Naive B cell (primary cell): ENCODE measurements around the gene CUX1. TPM values are rescaled to one million over a fixed set of nuclear protein-coding genes. Genes with fewer than 3 reads are reported as not detected.
A peak's percentile ranks its signal among the peaks of the same experiment; 100 is the strongest.
"Not testable (repeated sequence)": the region's sequence is repeated elsewhere in the genome, so short reads cannot be mapped to it uniquely, and the experiment has no call there.

Source experiments
- ATAC-seq, 2 donors: fragments of 150-1000 bp; cut with Tn5 transposase; 2 replicates each; pipeline ENCODE4 v1.10.0; 2021; ENCODE audit warnings: low read depth in 2 of 2, mild to moderate bottlenecking in 2 of 2, moderate library complexity in 2 of 2
- DNase-seq: peaks from one replicate; pipeline ENCODE4 v3.0.0; 2022
- H3K27ac Mint-ChIP-seq, 6 donors: one replicate each; pipeline ENCODE4 v1.8.0; 2020 to 2022; ENCODE audit warnings: mild to moderate bottlenecking in 6 of 6, mixed read lengths in 6 of 6, moderate library complexity in 5 of 6, inconsistent platforms in 2 of 6
- H3K27me3 Mint-ChIP-seq, 3 donors: one replicate each; pipeline ENCODE4 v1.8.0; 2021 to 2022; ENCODE audit warnings: mixed read lengths in 3 of 3, mild to moderate bottlenecking in 1 of 3
- H3K36me3 Mint-ChIP-seq, 2 donors: one replicate each; pipeline ENCODE4 v1.8.0; 2020 to 2022; ENCODE audit warnings: mixed read lengths in 2 of 2, inconsistent platforms in 1 of 2, mild to moderate bottlenecking in 1 of 2
- H3K4me1 Mint-ChIP-seq, 3 donors: one replicate each; pipeline ENCODE4 v1.8.0; 2020 to 2022; ENCODE audit warnings: mixed read lengths in 3 of 3, inconsistent platforms in 1 of 3, mild to moderate bottlenecking in 1 of 3, moderate library complexity in 1 of 3
- H3K4me3 Mint-ChIP-seq, 8 donors: one replicate each; pipeline ENCODE4 v1.8.0; 2020 to 2022; ENCODE audit warnings: mild to moderate bottlenecking in 8 of 8, mixed read lengths in 8 of 8, moderate library complexity in 8 of 8, inconsistent platforms in 2 of 8
- H3K9me3 Mint-ChIP-seq, 7 donors: one replicate each; pipeline ENCODE4 v1.8.0; 2020 to 2022; ENCODE audit warnings: mixed read lengths in 7 of 7, mild to moderate bottlenecking in 5 of 7, inconsistent platforms in 2 of 7, moderate library complexity in 1 of 7
- polyA plus RNA-seq, 6 donors: library from polyadenylated mRNA; unstranded; fragments of 300-500 nt; fragmentation: Illumina TruSeq; gene quantifications; one replicate each; pipeline ENCODE4 v1.2.3, GENCODE V29; 2021; ENCODE audit warnings: low read depth in 6 of 6

Gene CUX1
- polyA plus RNA-seq, 6 donors from 2014 or later: 0.66 to 31.5 (median 14.5) TPM

GRCh38 chr7:102295346-102296178 lies 478.1 kb downstream of the CUX1 start:
- peaks cover 54 to 84% (median 74%) of the 10 kb centered on the region in 3 donors for H3K4me1 Mint-ChIP-seq
- H3K36me3 Mint-ChIP-seq: peaks cover 0 to 13% of the 10 kb centered on the region in 2 donors

GRCh38 chr7:102296179-102296438 lies 478.7 kb downstream of the CUX1 start:
- peaks cover 0 to 2% (median 0%) of the 10 kb centered on the region in 7 donors for H3K9me3 Mint-ChIP-seq
- peak overlapping the region in 3 of 6 donors; percentile 37 to 86 (median 64) for H3K27ac Mint-ChIP-seq
- H3K36me3 Mint-ChIP-seq: peaks cover 0 to 13% of the 10 kb centered on the region in 2 donors
- DNase-seq (no peak), ATAC-seq (no peak)
- no peak overlapping the region for H3K4me3 Mint-ChIP-seq
- H3K27me3 Mint-ChIP-seq: no peaks in the 10 kb centered on the region
- peaks cover 51 to 79% (median 68%) of the 10 kb centered on the region in 3 donors for H3K4me1 Mint-ChIP-seq

More at GRCh38 chr7:102295346-102296178, 478.1 kb downstream of the CUX1 start:
- no peak for DNase-seq
- Mint-ChIP-seq H3K27ac (peak overlapping the region; percentile 20 to 88 (median 72)), H3K9me3 (peaks cover 0 to 2% (median 0%) of the 10 kb centered on the region in 7 donors), H3K4me3 (peak overlapping the region in 3 of 8 donors; percentile 42 to 49 (median 47)), H3K27me3 (no peaks in the 10 kb centered on the region)
- ATAC-seq: no peak

GRCh38 chr7:102296514-102296913 lies 479.1 kb downstream of the CUX1 start:
- ATAC-seq (no peak), DNase-seq (no peak)
- Mint-ChIP-seq H3K4me1 (peaks cover 47 to 75% (median 64%) of the 10 kb centered on the region in 3 donors), H3K27me3 (no peaks in the 10 kb centered on the region), H3K4me3 (no peak overlapping the region), H3K9me3 (peaks cover 0 to 2% (median 0%) of the 10 kb centered on the region in 7 donors), H3K36me3 (peaks cover 0 to 13% of the 10 kb centered on the region in 2 donors), H3K27ac (peak overlapping the region in 4 of 6 donors; percentile 83 to 86 (median 84))

GRCh38 chr7:102297487-102298218 lies 480.2 kb downstream of the CUX1 start:
- Mint-ChIP-seq H3K9me3 (peaks cover 0 to 2% (median 0%) of the 10 kb centered on the region in 7 donors), H3K27ac (peak overlapping the region in 5 of 6 donors; percentile 10 to 89 (median 68)), H3K4me3 (peak overlapping the region in 2 of 8 donors; percentile 40 to 60), H3K36me3 (peaks cover 0 to 13% of the 10 kb centered on the region in 2 donors), H3K4me1 (peaks cover 44 to 74% (median 68%) of the 10 kb centered on the region in 3 donors), H3K27me3 (no peaks in the 10 kb centered on the region)
- ATAC-seq (no peak), DNase-seq (no peak)

- no peak for DNase-seq
- no peak for ATAC-seq
- Mint-ChIP-seq H3K27me3 (no peaks in the 10 kb centered on the region), H3K9me3 (peaks cover 0 to 2% (median 0%) of the 10 kb centered on the region in 7 donors), H3K27ac (no peak overlapping the region), H3K36me3 (peaks cover 0 to 9% of the 10 kb centered on the region in 2 donors), H3K4me3 (no peak overlapping the region), H3K4me1 (peaks cover 34 to 78% (median 72%) of the 10 kb centered on the region in 3 donors)
Observed at GRCh38 chr7:102300643-102301221, 483.3 kb downstream of the CUX1 start.

GRCh38 chr7:102301367-102301766 lies 483.9 kb downstream of the CUX1 start:
- peak overlapping the region in 2 of 8 donors; percentile 5 to 40 for H3K4me3 Mint-ChIP-seq
- not testable (repeated sequence) for DNase-seq, ATAC-seq, H3K27me3 Mint-ChIP-seq, H3K9me3 Mint-ChIP-seq, H3K36me3 Mint-ChIP-seq
- peak overlapping the region in 3 of 6 donors; percentile 50 to 91 (median 58) for H3K27ac Mint-ChIP-seq
- peaks cover 27 to 78% (median 72%) of the 10 kb centered on the region in 3 donors for H3K4me1 Mint-ChIP-seq

GRCh38 chr7:102302025-102302424 lies 484.6 kb downstream of the CUX1 start:
- no peak for ATAC-seq
- H3K27ac Mint-ChIP-seq: peak overlapping the region in 1 of 6 donors; percentile 47
- H3K36me3 Mint-ChIP-seq: peaks cover 0 to 9% of the 10 kb centered on the region in 2 donors
- DNase-seq: no peak
- peaks cover 32 to 78% (median 75%) of the 10 kb centered on the region in 3 donors for H3K4me1 Mint-ChIP-seq
- peak overlapping the region in 2 of 8 donors; percentile 48 to 73 for H3K4me3 Mint-ChIP-seq
- H3K27me3 Mint-ChIP-seq: no peaks in the 10 kb centered on the region
- no peaks in the 10 kb centered on the region for H3K9me3 Mint-ChIP-seq

- H3K27me3 Mint-ChIP-seq: no peaks in the 10 kb centered on the region
- H3K4me3 Mint-ChIP-seq: peak overlapping the region; percentile 23 to 81 (median 54)
- peak overlapping the region; percentile 76 to 93 (median 86) for H3K27ac Mint-ChIP-seq
- no peak for DNase-seq
- no peaks in the 10 kb centered on the region for H3K9me3 Mint-ChIP-seq
- H3K36me3 Mint-ChIP-seq: no peaks in the 10 kb centered on the region
- peaks cover 31 to 81% (median 81%) of the 10 kb centered on the region in 3 donors for H3K4me1 Mint-ChIP-seq
- no peak for ATAC-seq
Observed at GRCh38 chr7:102303669-102304422, 486.4 kb downstream of the CUX1 start.

GRCh38 chr7:102304668-102305067 lies 487.2 kb downstream of the CUX1 start:
- ATAC-seq (no peak), DNase-seq (no peak)
- Mint-ChIP-seq H3K4me1 (peaks cover 34 to 81% (median 77%) of the 10 kb centered on the region in 3 donors), H3K9me3 (no peaks in the 10 kb centered on the region), H3K36me3 (no peaks in the 10 kb centered on the region), H3K27me3 (no peaks in the 10 kb centered on the region), H3K27ac (peak overlapping the region in 5 of 6 donors; percentile 18 to 98 (median 76)), H3K4me3 (peak overlapping the region; percentile 23 to 81 (median 60))

- no peak for DNase-seq
- no peak for ATAC-seq
- Mint-ChIP-seq H3K4me3 (peak overlapping the region; percentile 53 to 90 (median 87)), H3K27me3 (no peaks in the 10 kb centered on the region), H3K9me3 (no peaks in the 10 kb centered on the region), H3K27ac (peak overlapping the region; percentile 93 to 99 (median 97)), H3K4me1 (peaks cover 39 to 82% (median 77%) of the 10 kb centered on the region in 3 donors), H3K36me3 (peaks cover 0 to 5% of the 10 kb centered on the region in 2 donors)
Observed at GRCh38 chr7:102305414-102306268, 488.2 kb downstream of the CUX1 start.

- Mint-ChIP-seq H3K27ac (peak overlapping the region; percentile 93 to 99 (median 97)), H3K4me1 (peaks cover 42 to 90% (median 83%) of the 10 kb centered on the region in 3 donors), H3K27me3 (no peaks in the 10 kb centered on the region), H3K36me3 (peaks cover 0 to 7% of the 10 kb centered on the region in 2 donors), H3K9me3 (no peaks in the 10 kb centered on the region), H3K4me3 (peak overlapping the region; percentile 69 to 92 (median 87))
- DNase-seq (peak; percentile 90), ATAC-seq (peak; percentile 90 to 92)
Observed at GRCh38 chr7:102306916-102307677, 489.7 kb downstream of the CUX1 start.
